H1 (cell line): ENCODE data around the gene NR1H3. TPM values are rescaled to one million over a fixed set of nuclear protein-coding genes. Genes with fewer than 3 reads are reported as not detected.

Source experiments
- CTCF ChIA-PET: fragments of 300-600 bp; sonication (Branson Sonifier 250); formaldehyde crosslinking; loops from one replicate; lab custom pipeline; 2021; ENCODE audit not compliant: partially characterized antibody; lab: Charles Lee
- POLR2A ChIA-PET: fragments of 300-600 bp; sonication (Branson Sonifier 250); formaldehyde crosslinking; loops from one replicate; lab custom pipeline; 2021; ENCODE audit warnings: inconsistent platforms; ENCODE audit not compliant: partially characterized antibody; lab: Charles Lee
- DNase-seq, 2 experiments: peaks; one replicate each; pipeline versions ENCODE4 v3.0.0 to v3.0.0-alpha.2; 2010 to 2022; ENCODE audit warnings: low spot score in 2 of 2, low read depth in 1 of 2, mixed read lengths in 1 of 2
- FAIRE-seq: peaks from 2 replicates; lab custom pipeline; 2011; peaks lifted over from hg19 to GRCh38; lab: Jason Lieb, UNC
- H2AFZ ChIP-seq: 2 replicates; pipeline ENCODE4 v1.8.1; 2012; ENCODE audit warnings: low read length, inconsistent platforms
- H2AK5ac ChIP-seq: 2 replicates; pipeline ENCODE4 v1.6.1; 2013; ENCODE audit warnings: low read depth, low read length
- H2BK120ac ChIP-seq: replicated peaks from 2 replicates; pipeline ENCODE3; 2013; ENCODE audit warnings: low read depth, low read length, inconsistent platforms
- H2BK12ac ChIP-seq: 2 replicates; pipeline ENCODE4 v1.6.1; 2013; ENCODE audit warnings: low read depth, low read length
- H2BK15ac ChIP-seq: 2 replicates; pipeline ENCODE4 v1.6.1; 2013; ENCODE audit warnings: low read length
- H2BK20ac ChIP-seq: 2 replicates; pipeline ENCODE4 v1.6.1; 2013; ENCODE audit warnings: low read length
- H2BK5ac ChIP-seq: 2 replicates; pipeline ENCODE4 v1.6.1; 2013; ENCODE audit warnings: low read depth, low read length
- H3K14ac ChIP-seq: 2 replicates; pipeline ENCODE4 v1.6.1; 2013; ENCODE audit warnings: inconsistent platforms; ENCODE audit not compliant: insufficient read length
- H3K18ac ChIP-seq: 2 replicates; pipeline ENCODE4 v1.6.1; 2013; ENCODE audit warnings: low read length; ENCODE audit errors: extremely low read depth
- H3K23ac ChIP-seq: 2 replicates; pipeline ENCODE4 v1.6.1; 2013; ENCODE audit warnings: inconsistent platforms; ENCODE audit not compliant: insufficient read length
- H3K23me2 ChIP-seq: 2 replicates; pipeline ENCODE4 v1.6.1; 2013; ENCODE audit warnings: low read depth, low read length
- H3K27ac ChIP-seq: 2 replicates; pipeline ENCODE4 v1.6.1; 2011; ENCODE audit warnings: low read depth, low read length, inconsistent platforms
- H3K27me3 ChIP-seq, 4 experiments: replicated peaks in 1 of 4; 1 replicate in 1 of 4; 2 replicates in 3 of 4; pipeline versions ENCODE4 v1.6.1 to v1.8.1; 2011 to 2013; ENCODE audit warnings: low read length in 3 of 4, mild to moderate bottlenecking in 3 of 4, inconsistent platforms in 2 of 4, mixed read lengths in 2 of 4, moderate library complexity in 1 of 4; ENCODE audit not compliant: control insufficient read depth in 3 of 4, insufficient read depth in 3 of 4; ENCODE audit errors: extremely low read depth in 1 of 4
- H3K36me3 ChIP-seq, 4 experiments: 2 replicates each; pipeline versions ENCODE4 v1.6.1 to v1.8.1; 2011 to 2013; ENCODE audit warnings: mild to moderate bottlenecking in 4 of 4, low read length in 3 of 4, moderate library complexity in 2 of 4, control low read depth in 1 of 4, inconsistent platforms in 1 of 4; ENCODE audit not compliant: insufficient read depth in 4 of 4, control insufficient read depth in 2 of 4
- H3K4ac ChIP-seq: replicated peaks from 2 replicates; pipeline ENCODE3; 2013; ENCODE audit warnings: low read length, low read depth, mixed read lengths, inconsistent platforms; ENCODE audit not compliant: insufficient read length
- H3K4me1 ChIP-seq, 4 experiments: replicated peaks in 1 of 4; 1 replicate in 1 of 4; 2 replicates in 3 of 4; pipeline versions ENCODE4 v1.6.1 to v1.8.1; 2011 to 2013; ENCODE audit warnings: low read length in 3 of 4, inconsistent platforms in 2 of 4, mixed read lengths in 1 of 4; ENCODE audit not compliant: insufficient read depth in 4 of 4, control insufficient read depth in 3 of 4
- H3K4me2 ChIP-seq, 2 experiments: 2 replicates each; pipeline versions ENCODE4 v1.6.1 to v1.8.1; 2011 to 2013; ENCODE audit warnings: low read depth in 2 of 2, low read length in 2 of 2, control low read depth in 1 of 2, inconsistent platforms in 1 of 2, mild to moderate bottlenecking in 1 of 2; ENCODE audit not compliant: insufficient read depth in 1 of 2
- H3K4me3 ChIP-seq, 4 experiments: fragments of 200-600, 300-600 bp in 1 of 4; sonication (generic), shearing (Covaris generic), sonication (Bioruptor Twin) in 1 of 4; 2 replicates each; pipeline versions ENCODE4 v1.5.1 to v1.8.1; 2011 to 2016; ENCODE audit warnings: low read length in 4 of 4, low read depth in 3 of 4, control low read depth in 2 of 4, inconsistent platforms in 2 of 4, mild to moderate bottlenecking in 2 of 4, mixed read lengths in 1 of 4, moderate library complexity in 1 of 4; ENCODE audit not compliant: insufficient read depth in 2 of 4; ENCODE audit errors: extremely low read depth in 1 of 4
- H3K56ac ChIP-seq: replicated peaks from 2 replicates; pipeline ENCODE3; 2013; ENCODE audit warnings: low read depth, mild to moderate bottlenecking, mixed read lengths, low read length, inconsistent platforms; ENCODE audit not compliant: insufficient read length
- H3K79me1 ChIP-seq: 2 replicates; pipeline ENCODE4 v1.6.1; 2013; ENCODE audit warnings: low read depth, low read length, control low read depth
- H3K79me2 ChIP-seq, 2 experiments: 2 replicates each; pipeline versions ENCODE4 v1.6.1 to v1.8.1; 2012 to 2013; ENCODE audit warnings: low read length in 2 of 2, mild to moderate bottlenecking in 2 of 2, inconsistent platforms in 1 of 2; ENCODE audit not compliant: insufficient read depth in 2 of 2, control insufficient read depth in 1 of 2
- H3K9ac ChIP-seq, 4 experiments: replicated peaks in 1 of 4; 1 replicate in 1 of 4; 2 replicates in 3 of 4; pipeline versions ENCODE4 v1.6.1 to v1.8.1; 2011 to 2013; ENCODE audit warnings: low read depth in 3 of 4, low read length in 3 of 4, control low read depth in 2 of 4, mild to moderate bottlenecking in 2 of 4, moderate library complexity in 2 of 4, inconsistent platforms in 1 of 4; ENCODE audit errors: extremely low read depth in 1 of 4
- H3K9me3 ChIP-seq, 2 experiments: 2 replicates each; pipeline versions ENCODE4 v1.6.1 to v1.8.1; 2012 to 2013; ENCODE audit warnings: mild to moderate bottlenecking in 2 of 2, moderate library complexity in 2 of 2, control low read depth in 1 of 2, inconsistent platforms in 1 of 2, low read depth in 1 of 2, low read length in 1 of 2, mixed read lengths in 1 of 2; ENCODE audit not compliant: insufficient read depth in 2 of 2
- H4K20me1 ChIP-seq, 2 experiments: replicated peaks in 1 of 2; 2 replicates each; pipeline versions ENCODE3 to v1.8.1; 2011 to 2013; ENCODE audit warnings: inconsistent platforms in 2 of 2, low read length in 2 of 2, mild to moderate bottlenecking in 1 of 2; ENCODE audit not compliant: insufficient read depth in 2 of 2, control insufficient read depth in 1 of 2
- H4K5ac ChIP-seq: 2 replicates; pipeline ENCODE4 v1.6.1; 2013; ENCODE audit warnings: low read length, low read depth, mixed read lengths, inconsistent platforms; ENCODE audit not compliant: insufficient read length
- H4K8ac ChIP-seq: 2 replicates; pipeline ENCODE4 v1.8.0; 2013; ENCODE audit warnings: mild to moderate bottlenecking, moderate library complexity, low read length, inconsistent platforms; ENCODE audit not compliant: insufficient read depth; ENCODE audit errors: extremely low read depth
- H4K91ac ChIP-seq: replicated peaks from 2 replicates; pipeline ENCODE3; 2013; ENCODE audit warnings: low read length, mixed read lengths, inconsistent platforms; ENCODE audit not compliant: insufficient read length
- ATF3 ChIP-seq: IDR thresholded peaks from 2 replicates; pipeline ENCODE4 v1.6.1; 2011; ENCODE audit warnings: low read depth, mild to moderate bottlenecking, low read length; ENCODE audit not compliant: insufficient read depth
- BRCA1 ChIP-seq: IDR thresholded peaks from 2 replicates; pipeline ENCODE4 v1.6.1; 2012; ENCODE audit warnings: low read depth, low read length, improper control_type of control experiment
- CBX5 ChIP-seq: fragments of 300-800, 300-1000 bp; sonication (generic); IDR thresholded peaks from 2 replicates; pipeline ENCODE4 v1.7.1; 2016; ENCODE audit warnings: antibody characterized with exemption, low read length, low read depth
- EP300 ChIP-seq, 2 experiments: IDR thresholded peaks; 1 replicate in 1 of 2; 2 replicates in 1 of 2; pipeline ENCODE4 v1.6.1; 2011 to 2012; ENCODE audit warnings: low read depth in 2 of 2, low read length in 2 of 2, mild to moderate bottlenecking in 2 of 2, borderline replicate concordance in 1 of 2, inconsistent platforms in 1 of 2, moderate library complexity in 1 of 2
- JUND ChIP-seq: IDR thresholded peaks from 2 replicates; pipeline ENCODE4 v1.6.1; 2011; ENCODE audit warnings: mild to moderate bottlenecking, improper control_type of control experiment, low read length
- MAFK ChIP-seq: IDR thresholded peaks from 2 replicates; pipeline ENCODE4 v1.6.1; 2012; ENCODE audit warnings: low read depth, mild to moderate bottlenecking, improper control_type of control experiment, low read length
- POLR2A ChIP-seq, 2 experiments: IDR thresholded peaks; 1 replicate in 1 of 2; 2 replicates in 1 of 2; pipeline ENCODE4 v1.6.1; 2011; ENCODE audit warnings: low read depth in 2 of 2, low read length in 2 of 2, mild to moderate bottlenecking in 2 of 2; ENCODE audit errors: control extremely low read depth in 1 of 2
- POLR2AphosphoS5 ChIP-seq: IDR thresholded peaks from 2 replicates; pipeline ENCODE4 v1.6.1; 2011; ENCODE audit warnings: low read depth, low read length
- RAD21 ChIP-seq, 2 experiments: IDR thresholded peaks in 1 of 2; conservative IDR thresholded peaks in 1 of 2; 2 replicates each; pipeline ENCODE4 v1.6.1; 2011; ENCODE audit warnings: low read depth in 2 of 2, low read length in 2 of 2, improper control_type of control experiment in 1 of 2, inconsistent platforms in 1 of 2, mild to moderate bottlenecking in 1 of 2, moderate library complexity in 1 of 2
- RFX5 ChIP-seq: IDR thresholded peaks from 2 replicates; pipeline ENCODE4 v1.6.1; 2011; ENCODE audit warnings: low read depth, low read length, improper control_type of control experiment, borderline replicate concordance
- SP4 ChIP-seq: IDR thresholded peaks from 2 replicates; pipeline ENCODE4 v1.6.1; 2012; ENCODE audit warnings: low read length, inconsistent platforms
- ZNF274 ChIP-seq: IDR thresholded peaks from 2 replicates; pipeline ENCODE4 v1.7.0; 2012; ENCODE audit warnings: low read length, borderline replicate concordance; ENCODE audit errors: extremely low read depth
- WGBS, 2 experiments: shearing (Covaris generic) in 1 of 2; methylation state at CpG; one replicate each; pipeline versions ENCODE4 v1.1.6 to v1.1.7; 2013 to 2015; ENCODE audit warnings: low lambda C conversion rate in 2 of 2, mixed read lengths in 2 of 2, inconsistent platforms in 1 of 2, low coverage in 1 of 2, missing lambda C conversion rate in 1 of 2; ENCODE audit not compliant: insufficient replicate concordance in 2 of 2, insufficient coverage in 1 of 2, insufficient read length in 1 of 2; ENCODE audit errors: extremely low coverage in 1 of 2, missing lambda C conversion rate in 1 of 2; 5-methylcytosine and 5-hydroxymethylcytosine counted together
- polyA plus RNA-seq, 7 experiments: library from polyadenylated mRNA; depleted of rRNA in 3 of 7; stranded (reverse) in 5 of 7; unstranded in 2 of 7; fragments of >200 nt in 5 of 7; fragments of 200-250 nt in 2 of 7; gene quantifications; 1 replicate in 5 of 7; 2 replicates in 1 of 7; 4 replicates in 1 of 7; pipeline versions ENCODE4 v1.2.1 to v1.2.3, GENCODE V29; 2011 to 2013; ENCODE audit warnings: missing spikeins in 2 of 7, mixed read lengths in 2 of 7
- total RNA-seq: library from RNA; stranded (reverse); fragmentation: NEBNext Ultra II Directional; extraction: Animal tissue kit (Norgen Biotek cat#: 25700); gene quantifications from 2 replicates; pipeline ENCODE4 v1.2.1, GENCODE V29; 2021

NR1H3 gene
- total and polyA plus RNA-seq, 2 of the 8 experiments (the other 6 are each of a cell fraction or from before 2014, with no cell fraction given), result 19.9 to 42.1 TPM

- no peak for DNase-seq
- no peak overlapping the region for H2AFZ ChIP-seq
- no peak overlapping the region for H3K14ac ChIP-seq
- H3K27me3 ChIP-seq, result no peaks in the 10 kb centered on the region
- H2BK15ac ChIP-seq, result no peak overlapping the region
- TF ChIP-seq CBX5 (no peak), JUND (no peak), POLR2A (IDR thresholded peaks at IDR 0.05; ENCODE audit: control extremely low read depth in 1 of 2, low read depth in 2 of 2, low read length in 2 of 2) (no peak), EP300 (IDR thresholded peaks at IDR 0.05; ENCODE audit: borderline replicate concordance in 1 of 2, low read depth in 2 of 2, low read length in 2 of 2) (no peak), ATF3 (no peak), MAFK (no peak), RAD21 (IDR thresholded peaks at IDR 0.05 in 1 of 2, conservative IDR thresholded peaks at IDR 0.05 in 1 of 2; ENCODE audit: low read depth in 2 of 2, low read length in 2 of 2) (no peak), POLR2AphosphoS5 (no peak), ZNF274 (no peak), BRCA1 (no peak), RFX5 (no peak), SP4 (no peak)
- 92% methylated on average over 4 of the region's 4 CpGs; no CpG with 5 or more reads in 1 of the 2 experiments for WGBS, 2 experiments
- no peak overlapping the region for H3K9ac ChIP-seq
- no peaks in the 10 kb centered on the region for H4K20me1 ChIP-seq
- H3K79me2 ChIP-seq, result no peaks in the 10 kb centered on the region
- no peak overlapping the region for H3K4me2 ChIP-seq
- H2BK12ac ChIP-seq, result no peak overlapping the region
- H3K56ac ChIP-seq, result no peak overlapping the region
- H4K8ac ChIP-seq, result no peak overlapping the region
- no peak overlapping the region for H3K4me3 ChIP-seq
- no peak overlapping the region for H4K91ac ChIP-seq
- ChIA-PET POLR2A (interaction anchor here (0.7 to 2.1 kb wide), 6 partner anchors 17 to 104 kb away, joined by 3 to 12 read pairs (median 4); partner anchors contain the start of genes ACP2, DDB2 and MYBPC3), CTCF (interaction anchor here (1.2 to 1.9 kb wide), 10 partner anchors 9 to 86 kb away, joined by 3 to 9 read pairs (median 5); no protein-coding TSS in a partner anchor)
- no peaks in the 10 kb centered on the region for H3K9me3 ChIP-seq
- FAIRE-seq, result no peak
- H4K5ac ChIP-seq, result no peak overlapping the region
- H3K4me1 ChIP-seq, result peaks cover 8 to 18% (median 13%) of the 10 kb centered on the region in 4 experiments
- H3K18ac ChIP-seq, result no peak overlapping the region
- no peak overlapping the region for H2BK5ac ChIP-seq
- no peak overlapping the region for H3K27ac ChIP-seq
- H2BK120ac ChIP-seq, result no peak overlapping the region
- no peak overlapping the region for H3K4ac ChIP-seq
- no peaks in the 10 kb centered on the region for H3K79me1 ChIP-seq
- H3K23ac ChIP-seq, result no peak overlapping the region
- H3K36me3 ChIP-seq, result no peaks in the 10 kb centered on the region; a peak in 1 of 8 replicates
- H2BK20ac ChIP-seq, result no peak overlapping the region
- no peak overlapping the region for H2AK5ac ChIP-seq
- H3K23me2 ChIP-seq, result peaks cover 5% of the 10 kb centered on the region; the same call in 1 of the 2 replicates
These were observed 6.7 kb downstream of the NR1H3 start for GRCh38 chr11:47264521-47264920.
